Measurements from ENCODE around the gene KCNJ12.
"Not testable (repeated sequence)": the region's sequence is repeated elsewhere in the genome, so short reads cannot be mapped to it uniquely, and the experiment has no call there.

The KCNJ12 gene

GRCh38 chr17:21376081-21376758 lies at the start of gene KCNJ12:
Gene KCNJ12, plus strand, starts transcription at chr17:21376357. Its CDS starts 38,986 bp downstream, at chr17:21415343.
- no peak for DNase-seq (ENCODE audit: low read depth in 2 of 2)

- DNase-seq (ENCODE audit: low read depth in 2 of 2): not testable (repeated sequence)
Observed at GRCh38 chr17:21327921-21328320, 48.2 kb upstream of the KCNJ12 start.

GRCh38 chr17:21328778-21329177 lies 47.4 kb upstream of the KCNJ12 start:
- DNase-seq (ENCODE audit: low read depth in 2 of 2): not testable (repeated sequence)

GRCh38 chr17:21330436-21331160 lies 45.6 kb upstream of the KCNJ12 start:
- no peak for DNase-seq (ENCODE audit: low read depth in 2 of 2)

- DNase-seq (ENCODE audit: low read depth in 2 of 2): not testable (repeated sequence)
Observed at GRCh38 chr17:21336541-21337294, 39.4 kb upstream of the KCNJ12 start.

- DNase-seq (ENCODE audit: low read depth in 2 of 2): not testable (repeated sequence)
Observed at GRCh38 chr17:21337981-21338625, 38.1 kb upstream of the KCNJ12 start.

GRCh38 chr17:21339011-21339410 lies 37.1 kb upstream of the KCNJ12 start:
- no peak for DNase-seq (ENCODE audit: low read depth in 2 of 2)

GRCh38 chr17:21339571-21339970 lies 36.6 kb upstream of the KCNJ12 start:
- DNase-seq (ENCODE audit: low read depth in 2 of 2): not testable (repeated sequence)

- DNase-seq (ENCODE audit: low read depth in 2 of 2): not testable (repeated sequence)
Observed at GRCh38 chr17:21340407-21340806, 35.8 kb upstream of the KCNJ12 start.

GRCh38 chr17:21341279-21341678 lies 34.9 kb upstream of the KCNJ12 start:
- not testable (repeated sequence) for DNase-seq (ENCODE audit: low read depth in 2 of 2)

- DNase-seq (ENCODE audit: low read depth in 2 of 2): not testable (repeated sequence)
Observed at GRCh38 chr17:21341925-21342540, 34.1 kb upstream of the KCNJ12 start.

GRCh38 chr17:21343061-21343949 lies 32.9 kb upstream of the KCNJ12 start:
- not testable (repeated sequence) for DNase-seq (ENCODE audit: low read depth in 2 of 2)

GRCh38 chr17:21344801-21345200 lies 31.4 kb upstream of the KCNJ12 start:
- not testable (repeated sequence) for DNase-seq (ENCODE audit: low read depth in 2 of 2)

GRCh38 chr17:21345236-21345635 lies 30.9 kb upstream of the KCNJ12 start:
- no peak for DNase-seq (ENCODE audit: low read depth in 2 of 2)

- not testable (repeated sequence) for DNase-seq (ENCODE audit: low read depth in 2 of 2)
Observed at GRCh38 chr17:21346107-21346506, 30.1 kb upstream of the KCNJ12 start.

GRCh38 chr17:21346651-21347250 lies 29.4 kb upstream of the KCNJ12 start:
- not testable (repeated sequence) for DNase-seq (ENCODE audit: low read depth in 2 of 2)

- not testable (repeated sequence) for DNase-seq (ENCODE audit: low read depth in 2 of 2)
Observed at GRCh38 chr17:21347660-21348059, 28.5 kb upstream of the KCNJ12 start.

GRCh38 chr17:21348081-21348925 lies 27.9 kb upstream of the KCNJ12 start:
- not testable (repeated sequence) for DNase-seq (ENCODE audit: low read depth in 2 of 2)

GRCh38 chr17:21348926-21349261 lies 27.3 kb upstream of the KCNJ12 start:
- not testable (repeated sequence) for DNase-seq (ENCODE audit: low read depth in 2 of 2)
